Measurements from ENCODE around the gene CHEK2.
"Not testable (repeated sequence)": the region's sequence is repeated elsewhere in the genome, so short reads cannot be mapped to it uniquely, and the experiment has no call there.

The CHEK2 gene

GRCh38 chr22:28741200-28741784 is 328 bp downstream of the CHEK2 start:
- DNase-seq: no peak

- not testable (repeated sequence) for DNase-seq
Measured at GRCh38 chr22:28738876-28739275, 2.7 kb downstream of the CHEK2 start.

- DNase-seq: no peak
Measured at GRCh38 chr22:28737701-28738100, 3.9 kb downstream of the CHEK2 start.

- DNase-seq: no peak
Measured at GRCh38 chr22:28736301-28737155, 5.1 kb downstream of the CHEK2 start.

- DNase-seq: no peak
Measured at GRCh38 chr22:28734393-28734792, 7.2 kb downstream of the CHEK2 start.

GRCh38 chr22:28730179-28730578 is 11.4 kb downstream of the CHEK2 start:
- DNase-seq: no peak

- no peak for DNase-seq
Measured at GRCh38 chr22:28728621-28729313, 12.9 kb downstream of the CHEK2 start.

GRCh38 chr22:28728002-28728401 is 13.6 kb downstream of the CHEK2 start:
- no peak for DNase-seq

- no peak for DNase-seq
Measured at GRCh38 chr22:28718044-28718443, 23.6 kb downstream of the CHEK2 start.

GRCh38 chr22:28716686-28717085 is 24.9 kb downstream of the CHEK2 start:
- no peak for DNase-seq

GRCh38 chr22:28715611-28716010 is 26.0 kb downstream of the CHEK2 start:
- no peak for DNase-seq

GRCh38 chr22:28714043-28714628 is 27.5 kb downstream of the CHEK2 start:
- no peak for DNase-seq

GRCh38 chr22:28711820-28712777 is 29.5 kb downstream of the CHEK2 start:
- no peak for DNase-seq

- DNase-seq: no peak
Measured at GRCh38 chr22:28711341-28711740, 30.3 kb downstream of the CHEK2 start.

- no peak for DNase-seq
Measured at GRCh38 chr22:28710576-28711191, 30.9 kb downstream of the CHEK2 start.

GRCh38 chr22:28710107-28710506 is 31.5 kb downstream of the CHEK2 start:
- no peak for DNase-seq

GRCh38 chr22:28706845-28707244 is 34.8 kb downstream of the CHEK2 start:
- DNase-seq: no peak

- no peak for DNase-seq
Measured at GRCh38 chr22:28703436-28703835, 38.2 kb downstream of the CHEK2 start.

GRCh38 chr22:28702891-28703290 is 38.7 kb downstream of the CHEK2 start:
- DNase-seq: no peak

GRCh38 chr22:28693041-28693760 is 48.4 kb downstream of the CHEK2 start:
- not testable (repeated sequence) for DNase-seq

- not testable (repeated sequence) for DNase-seq
Measured at GRCh38 chr22:28689796-28690195, 51.8 kb downstream of the CHEK2 start.

Measured in stimulated activated CD4-positive, alpha-beta T cell treated with anti-CD3 and anti-CD28 coated beads, Interleukin-4, amount 100 ng/mL, for 1 hour (primary cell).